ENCODE results near the gene TRIM2. TPM values are rescaled to one million over a fixed set of nuclear protein-coding genes. Genes with fewer than 3 reads are reported as not detected.
A peak's percentile ranks its signal among the peaks of the same experiment; 100 is the strongest.
"Not testable (repeated sequence)": the region's sequence is repeated elsewhere in the genome, so short reads cannot be mapped to it uniquely, and the experiment has no call there.

Gene TRIM2
- 1 to 10 TPM; 1.3 to 1.4 TPM for total RNA-seq

DNA sequence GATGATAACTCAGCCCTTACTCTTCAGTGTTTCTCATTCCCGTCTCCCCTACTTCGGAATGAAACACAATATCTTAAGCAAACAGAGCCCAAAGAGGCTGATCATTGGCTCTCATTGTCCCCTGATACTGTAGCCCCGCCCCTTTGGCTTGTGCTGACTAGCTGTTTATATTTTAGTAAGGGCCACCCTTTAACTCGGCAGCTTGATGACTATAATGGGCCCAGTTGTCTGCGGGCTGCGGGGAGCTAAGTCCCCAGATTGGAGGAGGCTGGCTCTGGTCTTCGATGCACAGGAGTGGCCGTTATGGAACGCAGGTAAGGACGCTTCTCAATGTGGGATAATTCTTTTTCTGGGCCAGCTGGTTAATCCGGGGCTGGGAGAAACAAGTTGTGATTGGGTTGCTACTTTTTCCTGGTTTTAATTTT lies at the start of gene TRIM2:
Gene TRIM2 (plus strand): TSS at position 197 of the 425 bp plus-strand sequence. CDS start 88 bp downstream, at position 285.
- H3K27me3 Mint-ChIP-seq (ENCODE audit: low read depth) = no peaks in the 10 kb centered on the region
- H3K36me3 Mint-ChIP-seq (ENCODE audit: insufficient read depth in 2 of 2) = no peaks in the 10 kb centered on the region
- DNase-seq (no peak), ATAC-seq (replicated peaks in 1 of 2) (no peak)
- H3K4me3 Mint-ChIP-seq = peak within 1 kb of the TSS; percentile 56 to 75
- peak within 1 kb of the TSS; percentile 70 for H3K27ac Mint-ChIP-seq
- H3K9me3 Mint-ChIP-seq = no peaks in the 10 kb centered on the region
- H3K4me1 Mint-ChIP-seq (ENCODE audit: low read depth) = peaks cover 35% of the 10 kb centered on the region

DNA sequence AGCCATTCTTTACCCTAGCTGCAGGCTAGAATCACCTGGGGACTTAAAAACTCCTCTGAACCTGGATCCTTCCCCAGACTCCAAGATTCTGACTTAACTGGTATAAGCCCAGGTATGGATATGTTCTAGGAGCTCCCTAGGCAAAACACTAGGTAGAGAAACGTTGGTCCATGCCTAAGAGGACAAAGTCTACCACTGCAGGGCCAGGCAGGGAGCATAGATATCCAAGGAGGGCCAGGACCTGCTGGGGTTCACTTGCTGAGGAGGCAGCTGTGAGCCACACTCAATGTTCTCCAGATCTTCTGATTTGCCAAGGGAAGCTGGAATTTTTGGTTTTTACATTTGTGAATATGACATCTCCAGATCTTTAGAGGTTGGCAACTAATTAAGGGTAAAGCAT lies 48.6 kb upstream of the TRIM2 start:
- Mint-ChIP-seq H3K27me3 (ENCODE audit: low read depth) (peaks cover 39% of the 10 kb centered on the region), H3K27ac (no peak overlapping the region), H3K9me3 (no peaks in the 10 kb centered on the region), H3K36me3 (ENCODE audit: insufficient read depth in 2 of 2) (no peaks in the 10 kb centered on the region), H3K4me3 (peak overlapping the region in 1 of 2 donors; percentile 33), H3K4me1 (ENCODE audit: low read depth) (peaks cover 93% of the 10 kb centered on the region)
- DNase-seq (no peak), ATAC-seq (replicated peaks in 1 of 2) (no peak)

DNA sequence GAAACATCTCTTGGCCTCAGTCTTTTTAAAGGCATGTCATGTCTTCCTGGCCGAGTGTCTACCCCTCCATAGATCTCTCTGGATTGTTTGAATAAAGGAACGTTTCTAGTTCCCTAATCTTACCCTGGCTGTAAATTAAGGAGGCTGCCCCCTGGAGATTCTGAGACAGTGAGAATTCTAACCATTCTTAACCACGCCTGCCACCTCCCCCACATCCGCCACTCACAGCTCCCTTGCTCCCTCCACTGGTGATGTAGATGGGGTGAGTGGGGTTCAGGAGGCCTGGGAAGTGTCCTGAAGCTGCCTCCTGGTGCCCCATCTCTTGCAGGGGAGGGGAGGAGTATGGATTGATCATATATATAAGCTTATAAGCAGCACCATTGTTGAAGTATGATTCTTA lies 48.0 kb upstream of the TRIM2 start:
- no peaks in the 10 kb centered on the region for H3K9me3 Mint-ChIP-seq
- DNase-seq (peak; percentile 34 to 39), ATAC-seq (replicated peaks in 1 of 2) (no peak)
- no peak overlapping the region for H3K27ac Mint-ChIP-seq
- no peaks in the 10 kb centered on the region for H3K36me3 Mint-ChIP-seq (ENCODE audit: insufficient read depth in 2 of 2)
- peaks cover 37% of the 10 kb centered on the region for H3K27me3 Mint-ChIP-seq (ENCODE audit: low read depth)
- peaks cover 91% of the 10 kb centered on the region for H3K4me1 Mint-ChIP-seq (ENCODE audit: low read depth)
- peak overlapping the region; percentile 9 to 33 for H3K4me3 Mint-ChIP-seq

- no peaks in the 10 kb centered on the region for H3K9me3 Mint-ChIP-seq
- H3K36me3 Mint-ChIP-seq (ENCODE audit: insufficient read depth in 2 of 2) = no peaks in the 10 kb centered on the region
- peak overlapping the region in 1 of 2 donors; percentile 9 for H3K4me3 Mint-ChIP-seq
- no peak for ATAC-seq (replicated peaks in 1 of 2)
- DNase-seq = no peak
- H3K4me1 Mint-ChIP-seq (ENCODE audit: low read depth) = peaks cover 86% of the 10 kb centered on the region
- H3K27ac Mint-ChIP-seq = no peak overlapping the region
- H3K27me3 Mint-ChIP-seq (ENCODE audit: low read depth) = peaks cover 32% of the 10 kb centered on the region
Measured at GRCh38 chr4:153156721-153157120, 47.5 kb upstream of the TRIM2 start.

DNA sequence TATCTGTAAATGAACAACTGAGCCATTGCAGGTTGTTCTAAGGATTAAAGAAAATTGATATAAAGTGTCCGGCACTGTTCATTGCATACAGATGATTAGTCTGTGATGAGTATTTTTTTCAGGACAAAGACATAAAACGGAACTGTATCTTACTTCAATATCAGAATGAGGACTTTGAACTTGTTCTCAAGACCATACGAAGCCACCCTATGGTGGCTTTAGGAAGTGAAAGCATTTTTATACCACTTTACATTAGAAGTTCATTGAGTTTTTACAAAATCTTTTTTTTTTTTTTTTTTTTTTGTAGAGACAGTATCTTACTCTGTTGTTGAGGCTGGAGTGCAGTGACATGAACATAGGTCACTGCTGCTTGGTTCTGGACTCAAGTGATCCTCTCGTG lies 45.2 kb upstream of the TRIM2 start:
- no peaks in the 10 kb centered on the region for H3K36me3 Mint-ChIP-seq (ENCODE audit: insufficient read depth in 2 of 2)
- DNase-seq (no peak), ATAC-seq (replicated peaks in 1 of 2) (peak in 1 of 2 donors; percentile 21)
- peaks cover 23% of the 10 kb centered on the region for H3K27me3 Mint-ChIP-seq (ENCODE audit: low read depth)
- H3K9me3 Mint-ChIP-seq = no peaks in the 10 kb centered on the region
- H3K4me1 Mint-ChIP-seq (ENCODE audit: low read depth) = peaks cover 64% of the 10 kb centered on the region
- H3K27ac Mint-ChIP-seq = no peak overlapping the region
- H3K4me3 Mint-ChIP-seq = no peak overlapping the region

GRCh38 chr4:153159728-153160221 lies 44.5 kb upstream of the TRIM2 start:
- H3K4me3 Mint-ChIP-seq = peak overlapping the region; percentile 46 to 76

DNA sequence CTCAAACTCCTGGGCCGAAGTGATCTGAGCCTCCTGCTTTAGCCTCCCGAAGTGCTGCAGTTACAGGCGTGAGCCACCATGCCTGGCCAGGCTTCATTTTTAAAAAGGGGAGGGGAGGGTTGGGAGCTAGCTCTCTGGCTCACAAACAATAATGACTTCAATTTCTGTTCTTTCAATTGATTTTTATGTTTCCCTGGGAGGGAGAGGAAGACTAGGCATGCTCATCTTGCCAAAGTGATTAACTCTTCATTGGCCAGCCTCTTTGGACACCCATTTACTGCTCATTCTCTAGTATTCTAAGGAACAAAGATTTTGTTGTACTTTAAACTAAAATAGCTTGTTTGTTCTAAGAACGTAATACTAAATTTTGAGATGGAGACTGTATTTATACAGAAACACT lies 43.4 kb upstream of the TRIM2 start:
- Mint-ChIP-seq H3K4me1 (ENCODE audit: low read depth) (peaks cover 47% of the 10 kb centered on the region), H3K9me3 (no peaks in the 10 kb centered on the region), H3K27ac (no peak overlapping the region), H3K27me3 (ENCODE audit: low read depth) (peaks cover 19% of the 10 kb centered on the region), H3K36me3 (ENCODE audit: insufficient read depth in 2 of 2) (peaks cover 0 to 1% of the 10 kb centered on the region in 2 donors), H3K4me3 (no peak overlapping the region)
- DNase-seq (no peak), ATAC-seq (replicated peaks in 1 of 2) (no peak)

More at GRCh38 chr4:153159728-153160221, 44.5 kb upstream of the TRIM2 start:
- Mint-ChIP-seq H3K9me3 (no peaks in the 10 kb centered on the region), H3K4me1 (ENCODE audit: low read depth) (peaks cover 56% of the 10 kb centered on the region), H3K27ac (no peak overlapping the region), H3K27me3 (ENCODE audit: low read depth) (peaks cover 23% of the 10 kb centered on the region), H3K36me3 (ENCODE audit: insufficient read depth in 2 of 2) (no peaks in the 10 kb centered on the region)
- ATAC-seq (replicated peaks in 1 of 2) (peak; percentile 71 to 78), DNase-seq (no peak)

GRCh38 chr4:153161226-153161963 lies 42.8 kb upstream of the TRIM2 start:
- no peak for DNase-seq
- H3K36me3 Mint-ChIP-seq (ENCODE audit: insufficient read depth in 2 of 2) = peaks cover under 1 to 1% of the 10 kb centered on the region in 2 donors

DNA sequence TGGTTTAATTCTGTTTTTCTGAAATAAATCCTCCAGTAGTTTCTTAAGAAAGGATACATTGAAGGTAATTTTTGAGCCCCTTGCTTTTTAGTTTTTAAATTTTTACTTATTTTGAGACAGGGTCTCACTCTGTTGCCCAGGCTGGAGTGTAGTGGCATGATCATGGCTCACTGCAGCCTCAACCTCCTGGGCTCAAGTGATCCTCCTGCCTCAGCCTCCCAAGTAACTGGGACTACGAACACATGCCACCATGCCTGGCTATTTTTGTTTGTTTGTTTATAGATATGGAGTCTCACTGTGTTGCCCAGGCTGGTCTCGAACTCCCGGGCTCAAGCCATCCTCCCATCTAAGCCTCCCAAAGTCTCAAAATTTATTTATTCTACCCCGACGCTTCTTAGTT lies 39.0 kb upstream of the TRIM2 start:
- H3K9me3 Mint-ChIP-seq; ATAC-seq (replicated peaks in 1 of 2); H3K4me1 Mint-ChIP-seq (ENCODE audit: low read depth); DNase-seq; H3K4me3 Mint-ChIP-seq; H3K36me3 Mint-ChIP-seq (ENCODE audit: insufficient read depth in 2 of 2); H3K27ac Mint-ChIP-seq: not testable (repeated sequence)
- peaks cover 35% of the 10 kb centered on the region for H3K27me3 Mint-ChIP-seq (ENCODE audit: low read depth)

More at GRCh38 chr4:153161226-153161963, 42.8 kb upstream of the TRIM2 start:
- no peak overlapping the region for H3K4me3 Mint-ChIP-seq
- H3K27ac Mint-ChIP-seq = no peak overlapping the region
- ATAC-seq (replicated peaks in 1 of 2) = no peak
- H3K27me3 Mint-ChIP-seq (ENCODE audit: low read depth) = peaks cover 25% of the 10 kb centered on the region
- H3K4me1 Mint-ChIP-seq (ENCODE audit: low read depth) = peaks cover 41% of the 10 kb centered on the region
- H3K9me3 Mint-ChIP-seq = no peaks in the 10 kb centered on the region

DNA sequence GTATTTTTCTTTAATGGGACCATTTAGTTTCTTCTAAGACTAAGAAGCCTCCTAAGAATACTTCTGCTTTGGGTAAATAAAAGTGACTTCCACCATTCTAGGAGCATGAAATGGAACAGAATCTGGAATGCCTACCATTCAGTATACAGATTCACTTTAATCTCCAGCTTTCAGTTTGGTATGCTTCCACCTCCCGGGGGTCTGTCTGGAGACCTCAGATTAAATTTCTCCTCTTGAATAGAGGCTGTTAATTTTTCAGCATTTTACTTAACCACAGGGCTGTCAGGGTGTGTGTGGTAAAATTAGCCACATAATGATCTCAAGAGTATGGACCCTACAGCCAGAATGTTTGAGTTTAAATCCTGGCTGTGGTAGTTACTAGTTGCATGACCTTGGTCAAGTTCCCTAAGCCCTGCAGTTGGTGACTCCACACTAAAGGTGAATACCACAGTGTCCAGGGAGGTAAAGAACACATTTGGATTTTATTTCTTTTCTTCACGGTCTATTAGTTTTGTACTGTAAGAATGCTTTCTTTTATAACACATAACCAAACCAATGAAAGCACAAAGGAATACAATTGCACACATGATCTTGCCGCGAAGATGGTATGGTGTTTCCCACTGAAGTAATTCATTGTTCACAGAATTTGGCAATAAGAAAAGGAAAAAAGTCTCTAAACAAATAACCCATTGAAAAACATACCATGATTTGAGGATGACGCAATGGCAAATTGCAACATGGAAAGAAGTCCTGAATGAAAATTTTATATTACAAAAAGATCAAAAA lies 37.3 kb upstream of the TRIM2 start:
- no peak overlapping the region for H3K27ac Mint-ChIP-seq
- no peak for DNase-seq
- H3K36me3 Mint-ChIP-seq (ENCODE audit: insufficient read depth in 2 of 2) = peaks cover 1 to 2% of the 10 kb centered on the region in 2 donors
- no peaks in the 10 kb centered on the region for H3K9me3 Mint-ChIP-seq
- no peaks in the 10 kb centered on the region for H3K4me1 Mint-ChIP-seq (ENCODE audit: low read depth)
- H3K4me3 Mint-ChIP-seq = no peak overlapping the region
- H3K27me3 Mint-ChIP-seq (ENCODE audit: low read depth) = peaks cover 35% of the 10 kb centered on the region
- no peak for ATAC-seq (replicated peaks in 1 of 2)

DNA sequence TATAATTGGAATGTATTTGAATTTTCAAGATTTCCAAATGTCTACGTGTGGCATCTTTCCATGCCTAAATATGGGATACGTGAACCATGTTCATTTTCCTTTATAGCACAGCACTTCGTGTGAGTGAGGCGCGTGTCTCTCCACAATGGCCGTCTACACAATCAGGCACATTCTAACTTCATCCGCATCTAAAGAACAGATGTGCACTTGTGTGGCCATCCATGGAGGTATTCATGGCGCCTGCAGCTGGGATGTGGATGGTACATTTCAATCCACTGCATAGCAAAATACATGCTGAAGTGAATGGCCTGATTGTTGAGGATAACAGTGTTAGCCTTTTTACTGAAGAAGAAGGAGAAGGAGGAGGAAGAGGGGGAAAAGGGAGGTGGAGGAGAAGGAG lies 34.5 kb upstream of the TRIM2 start:
- Mint-ChIP-seq H3K4me1 (ENCODE audit: low read depth) (no peaks in the 10 kb centered on the region), H3K27me3 (ENCODE audit: low read depth) (peaks cover 35% of the 10 kb centered on the region), H3K4me3 (no peak overlapping the region), H3K27ac (no peak overlapping the region), H3K9me3 (no peaks in the 10 kb centered on the region), H3K36me3 (ENCODE audit: insufficient read depth in 2 of 2) (peaks cover 1 to 2% of the 10 kb centered on the region in 2 donors)
- ATAC-seq (replicated peaks in 1 of 2) (no peak), DNase-seq (no peak)

DNA sequence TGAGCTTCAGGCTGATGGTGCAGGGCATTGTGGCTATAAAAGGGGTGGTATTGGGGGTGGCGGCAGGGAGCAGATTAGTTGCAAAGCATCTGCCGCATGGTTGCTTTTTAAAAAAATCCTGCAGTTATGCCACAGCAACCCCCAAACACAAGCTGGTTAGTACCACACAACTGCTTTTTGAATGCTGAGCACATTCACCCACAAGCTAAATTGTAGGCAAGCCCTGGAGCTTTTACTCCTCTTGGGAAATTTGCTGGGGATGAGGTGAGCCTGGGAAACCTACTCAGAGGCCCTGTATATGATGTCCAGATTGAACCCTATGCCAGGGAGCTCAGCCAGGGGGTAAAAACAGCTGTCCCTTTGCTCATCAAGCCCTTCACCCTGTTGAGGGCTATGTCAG lies 33.8 kb upstream of the TRIM2 start:
- Mint-ChIP-seq H3K36me3 (ENCODE audit: insufficient read depth in 2 of 2) (peaks cover 1 to 2% of the 10 kb centered on the region in 2 donors), H3K4me1 (ENCODE audit: low read depth) (no peaks in the 10 kb centered on the region), H3K27ac (no peak overlapping the region), H3K4me3 (no peak overlapping the region), H3K9me3 (no peaks in the 10 kb centered on the region), H3K27me3 (ENCODE audit: low read depth) (peaks cover 34% of the 10 kb centered on the region)
- DNase-seq = no peak
- no peak for ATAC-seq (replicated peaks in 1 of 2)

DNA sequence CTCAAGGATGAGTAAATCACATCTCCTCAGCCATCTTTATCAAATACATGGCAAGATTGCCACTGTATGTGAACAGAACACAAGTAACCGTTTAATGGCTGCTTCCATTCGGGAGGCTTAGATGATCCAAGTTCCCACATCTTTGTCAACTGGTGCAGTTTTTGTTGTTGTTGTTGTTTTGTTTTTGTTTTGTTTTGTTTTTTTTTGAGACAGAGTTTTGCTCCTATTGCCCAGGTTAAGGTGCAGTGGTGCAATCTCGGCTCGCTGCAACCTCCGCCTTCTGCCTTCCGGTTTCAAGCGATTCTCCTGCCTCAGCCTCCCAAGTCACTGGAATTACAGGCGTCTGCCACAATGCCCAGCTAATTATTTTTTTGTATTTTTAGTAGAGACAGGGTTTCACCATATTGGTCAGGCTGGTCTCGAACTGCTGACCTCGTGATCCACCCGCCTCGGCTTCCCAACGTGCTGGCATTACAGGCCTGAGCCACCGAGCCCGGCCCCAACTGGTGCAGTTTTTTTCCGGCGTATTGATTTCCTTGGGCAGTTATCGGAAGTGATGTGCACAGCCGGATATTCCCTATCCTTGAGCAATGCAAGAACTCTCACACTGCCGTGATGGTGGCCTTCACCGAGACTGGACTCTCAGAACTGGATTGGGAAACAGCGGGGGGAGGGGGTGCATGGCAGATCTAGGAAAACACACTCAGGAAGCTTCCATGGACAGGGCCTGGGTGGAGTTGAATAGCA lies 29.2 kb upstream of the TRIM2 start:
- no peaks in the 10 kb centered on the region for H3K9me3 Mint-ChIP-seq
- H3K27me3 Mint-ChIP-seq (ENCODE audit: low read depth) = no peaks in the 10 kb centered on the region
- no peaks in the 10 kb centered on the region for H3K36me3 Mint-ChIP-seq (ENCODE audit: insufficient read depth in 2 of 2)
- ATAC-seq (replicated peaks in 1 of 2) = no peak
- H3K27ac Mint-ChIP-seq = no peak overlapping the region
- no peak for DNase-seq
- H3K4me3 Mint-ChIP-seq = no peak overlapping the region
- no peaks in the 10 kb centered on the region for H3K4me1 Mint-ChIP-seq (ENCODE audit: low read depth)
